ENCODE results near the gene S100A16. TPM values are rescaled to one million over a fixed set of nuclear protein-coding genes. Genes with fewer than 3 reads are reported as not detected.
A peak's percentile ranks its signal among the peaks of the same experiment; 100 is the strongest.

S100A16 gene
- total RNA-seq, 1 experiment from 2014 or later, result 14.6 TPM

DNA sequence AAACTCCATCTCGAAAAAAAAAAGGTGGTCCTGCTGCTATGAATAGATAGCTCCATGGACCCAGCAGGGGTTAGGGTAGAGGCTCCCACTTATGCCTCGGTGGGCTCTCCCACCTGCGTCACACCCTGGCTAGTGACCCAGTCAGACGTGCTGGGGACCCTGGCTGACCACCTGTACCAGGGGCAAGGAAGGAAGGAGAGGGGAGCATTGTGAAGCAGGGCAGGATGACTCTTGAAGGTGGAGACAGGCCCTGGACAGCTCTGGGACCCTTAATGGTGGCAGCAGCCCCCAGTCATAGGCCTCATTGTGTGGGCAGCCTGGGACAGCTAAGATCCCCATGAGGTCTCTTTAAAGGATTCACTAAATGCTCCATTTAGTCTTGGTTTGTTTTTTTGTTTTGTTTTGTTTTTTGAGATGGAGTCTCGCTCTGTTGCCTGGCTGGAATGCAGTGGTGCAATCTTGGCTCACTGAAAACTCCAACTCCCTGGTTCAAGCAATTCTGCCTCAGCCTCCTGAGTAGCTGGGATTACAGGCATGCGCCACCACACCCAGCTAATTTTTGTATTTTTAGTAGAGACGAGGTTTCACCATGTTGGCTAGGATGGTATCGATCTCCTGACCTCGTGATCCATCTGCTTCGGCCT is 35.2 kb upstream of the S100A16 start (continued):
- TF ChIP-seq, protein P1, sequence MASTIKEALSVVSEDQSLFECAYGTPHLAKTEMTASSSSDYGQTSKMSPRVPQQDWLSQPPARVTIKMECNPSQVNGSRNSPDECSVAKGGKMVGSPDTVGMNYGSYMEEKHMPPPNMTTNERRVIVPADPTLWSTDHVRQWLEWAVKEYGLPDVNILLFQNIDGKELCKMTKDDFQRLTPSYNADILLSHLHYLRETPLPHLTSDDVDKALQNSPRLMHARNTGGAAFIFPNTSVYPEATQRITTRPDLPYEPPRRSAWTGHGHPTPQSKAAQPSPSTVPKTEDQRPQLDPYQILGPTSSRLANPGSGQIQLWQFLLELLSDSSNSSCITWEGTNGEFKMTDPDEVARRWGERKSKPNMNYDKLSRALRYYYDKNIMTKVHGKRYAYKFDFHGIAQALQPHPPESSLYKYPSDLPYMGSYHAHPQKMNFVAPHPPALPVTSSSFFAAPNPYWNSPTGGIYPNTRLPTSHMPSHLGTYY (CRISPR knock-in tag; IDR thresholded peaks at IDR 0.05), result 0 out of 2 replicates have a peak, but pooled peaks have one; percentile 2
- peak; percentile 79 for TF ChIP-seq NFATC4 (CRISPR knock-in tag; IDR thresholded peaks at IDR 0.05)
- TF ChIP-seq, protein P2, sequence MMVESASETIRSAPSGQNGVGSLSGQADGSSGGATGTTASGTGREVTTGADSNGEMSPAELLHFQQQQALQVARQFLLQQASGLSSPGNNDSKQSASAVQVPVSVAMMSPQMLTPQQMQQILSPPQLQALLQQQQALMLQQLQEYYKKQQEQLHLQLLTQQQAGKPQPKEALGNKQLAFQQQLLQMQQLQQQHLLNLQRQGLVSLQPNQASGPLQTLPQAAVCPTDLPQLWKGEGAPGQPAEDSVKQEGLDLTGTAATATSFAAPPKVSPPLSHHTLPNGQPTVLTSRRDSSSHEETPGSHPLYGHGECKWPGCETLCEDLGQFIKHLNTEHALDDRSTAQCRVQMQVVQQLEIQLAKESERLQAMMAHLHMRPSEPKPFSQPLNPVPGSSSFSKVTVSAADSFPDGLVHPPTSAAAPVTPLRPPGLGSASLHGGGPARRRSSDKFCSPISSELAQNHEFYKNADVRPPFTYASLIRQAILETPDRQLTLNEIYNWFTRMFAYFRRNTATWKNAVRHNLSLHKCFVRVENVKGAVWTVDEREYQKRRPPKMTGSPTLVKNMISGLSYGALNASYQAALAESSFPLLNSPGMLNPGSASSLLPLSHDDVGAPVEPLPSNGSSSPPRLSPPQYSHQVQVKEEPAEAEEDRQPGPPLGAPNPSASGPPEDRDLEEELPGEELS (CRISPR knock-in tag; IDR thresholded peaks at IDR 0.05), result no peak
- TF ChIP-seq, protein P3, sequence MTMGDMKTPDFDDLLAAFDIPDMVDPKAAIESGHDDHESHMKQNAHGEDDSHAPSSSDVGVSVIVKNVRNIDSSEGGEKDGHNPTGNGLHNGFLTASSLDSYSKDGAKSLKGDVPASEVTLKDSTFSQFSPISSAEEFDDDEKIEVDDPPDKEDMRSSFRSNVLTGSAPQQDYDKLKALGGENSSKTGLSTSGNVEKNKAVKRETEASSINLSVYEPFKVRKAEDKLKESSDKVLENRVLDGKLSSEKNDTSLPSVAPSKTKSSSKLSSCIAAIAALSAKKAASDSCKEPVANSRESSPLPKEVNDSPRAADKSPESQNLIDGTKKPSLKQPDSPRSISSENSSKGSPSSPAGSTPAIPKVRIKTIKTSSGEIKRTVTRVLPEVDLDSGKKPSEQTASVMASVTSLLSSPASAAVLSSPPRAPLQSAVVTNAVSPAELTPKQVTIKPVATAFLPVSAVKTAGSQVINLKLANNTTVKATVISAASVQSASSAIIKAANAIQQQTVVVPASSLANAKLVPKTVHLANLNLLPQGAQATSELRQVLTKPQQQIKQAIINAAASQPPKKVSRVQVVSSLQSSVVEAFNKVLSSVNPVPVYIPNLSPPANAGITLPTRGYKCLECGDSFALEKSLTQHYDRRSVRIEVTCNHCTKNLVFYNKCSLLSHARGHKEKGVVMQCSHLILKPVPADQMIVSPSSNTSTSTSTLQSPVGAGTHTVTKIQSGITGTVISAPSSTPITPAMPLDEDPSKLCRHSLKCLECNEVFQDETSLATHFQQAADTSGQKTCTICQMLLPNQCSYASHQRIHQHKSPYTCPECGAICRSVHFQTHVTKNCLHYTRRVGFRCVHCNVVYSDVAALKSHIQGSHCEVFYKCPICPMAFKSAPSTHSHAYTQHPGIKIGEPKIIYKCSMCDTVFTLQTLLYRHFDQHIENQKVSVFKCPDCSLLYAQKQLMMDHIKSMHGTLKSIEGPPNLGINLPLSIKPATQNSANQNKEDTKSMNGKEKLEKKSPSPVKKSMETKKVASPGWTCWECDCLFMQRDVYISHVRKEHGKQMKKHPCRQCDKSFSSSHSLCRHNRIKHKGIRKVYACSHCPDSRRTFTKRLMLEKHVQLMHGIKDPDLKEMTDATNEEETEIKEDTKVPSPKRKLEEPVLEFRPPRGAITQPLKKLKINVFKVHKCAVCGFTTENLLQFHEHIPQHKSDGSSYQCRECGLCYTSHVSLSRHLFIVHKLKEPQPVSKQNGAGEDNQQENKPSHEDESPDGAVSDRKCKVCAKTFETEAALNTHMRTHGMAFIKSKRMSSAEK (CRISPR knock-in tag; IDR thresholded peaks at IDR 0.05; ENCODE audit: borderline replicate concordance), result no peak
- peak; percentile 28; the same call in 1 of the 2 replicates for TF ChIP-seq ZNF416 (CRISPR knock-in tag; IDR thresholded peaks at IDR 0.05)
- TF ChIP-seq, protein P4, sequence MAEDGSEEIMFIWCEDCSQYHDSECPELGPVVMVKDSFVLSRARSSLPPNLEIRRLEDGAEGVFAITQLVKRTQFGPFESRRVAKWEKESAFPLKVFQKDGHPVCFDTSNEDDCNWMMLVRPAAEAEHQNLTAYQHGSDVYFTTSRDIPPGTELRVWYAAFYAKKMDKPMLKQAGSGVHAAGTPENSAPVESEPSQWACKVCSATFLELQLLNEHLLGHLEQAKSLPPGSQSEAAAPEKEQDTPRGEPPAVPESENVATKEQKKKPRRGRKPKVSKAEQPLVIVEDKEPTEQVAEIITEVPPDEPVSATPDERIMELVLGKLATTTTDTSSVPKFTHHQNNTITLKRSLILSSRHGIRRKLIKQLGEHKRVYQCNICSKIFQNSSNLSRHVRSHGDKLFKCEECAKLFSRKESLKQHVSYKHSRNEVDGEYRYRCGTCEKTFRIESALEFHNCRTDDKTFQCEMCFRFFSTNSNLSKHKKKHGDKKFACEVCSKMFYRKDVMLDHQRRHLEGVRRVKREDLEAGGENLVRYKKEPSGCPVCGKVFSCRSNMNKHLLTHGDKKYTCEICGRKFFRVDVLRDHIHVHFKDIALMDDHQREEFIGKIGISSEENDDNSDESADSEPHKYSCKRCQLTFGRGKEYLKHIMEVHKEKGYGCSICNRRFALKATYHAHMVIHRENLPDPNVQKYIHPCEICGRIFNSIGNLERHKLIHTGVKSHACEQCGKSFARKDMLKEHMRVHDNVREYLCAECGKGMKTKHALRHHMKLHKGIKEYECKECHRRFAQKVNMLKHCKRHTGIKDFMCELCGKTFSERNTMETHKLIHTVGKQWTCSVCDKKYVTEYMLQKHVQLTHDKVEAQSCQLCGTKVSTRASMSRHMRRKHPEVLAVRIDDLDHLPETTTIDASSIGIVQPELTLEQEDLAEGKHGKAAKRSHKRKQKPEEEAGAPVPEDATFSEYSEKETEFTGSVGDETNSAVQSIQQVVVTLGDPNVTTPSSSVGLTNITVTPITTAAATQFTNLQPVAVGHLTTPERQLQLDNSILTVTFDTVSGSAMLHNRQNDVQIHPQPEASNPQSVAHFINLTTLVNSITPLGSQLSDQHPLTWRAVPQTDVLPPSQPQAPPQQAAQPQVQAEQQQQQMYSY (CRISPR knock-in tag; IDR thresholded peaks at IDR 0.05), result no peak
- no peak for TF ChIP-seq FOXP1 (CRISPR knock-in tag; IDR thresholded peaks at IDR 0.05; ENCODE audit: borderline replicate concordance)

DNA sequence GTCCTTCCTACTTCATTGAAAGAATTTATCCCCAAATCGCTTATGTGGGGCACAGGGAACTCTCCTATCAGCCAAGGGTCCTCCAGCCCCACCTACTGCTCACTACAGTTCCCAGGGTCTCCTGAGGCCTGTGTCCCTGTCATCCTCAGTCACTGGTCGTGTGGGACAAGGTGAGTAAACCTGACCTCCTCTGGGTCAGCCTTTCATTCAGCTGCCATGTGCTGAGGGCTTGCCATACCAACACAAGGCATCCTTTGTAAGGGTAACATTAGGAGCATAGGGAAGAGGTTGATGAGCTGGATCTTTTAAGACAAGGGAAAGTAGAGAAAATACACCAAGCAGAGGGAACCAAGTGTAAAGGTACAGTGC is 34.4 kb upstream of the S100A16 start:
- no peaks in the 10 kb centered on the region for H3K9me3 Mint-ChIP-seq
- TF ChIP-seq, protein P5, sequence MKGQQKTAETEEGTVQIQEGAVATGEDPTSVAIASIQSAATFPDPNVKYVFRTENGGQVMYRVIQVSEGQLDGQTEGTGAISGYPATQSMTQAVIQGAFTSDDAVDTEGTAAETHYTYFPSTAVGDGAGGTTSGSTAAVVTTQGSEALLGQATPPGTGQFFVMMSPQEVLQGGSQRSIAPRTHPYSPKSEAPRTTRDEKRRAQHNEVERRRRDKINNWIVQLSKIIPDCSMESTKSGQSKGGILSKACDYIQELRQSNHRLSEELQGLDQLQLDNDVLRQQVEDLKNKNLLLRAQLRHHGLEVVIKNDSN (CRISPR knock-in tag; IDR thresholded peaks at IDR 0.05), result no peak
- TF ChIP-seq, protein P6, sequence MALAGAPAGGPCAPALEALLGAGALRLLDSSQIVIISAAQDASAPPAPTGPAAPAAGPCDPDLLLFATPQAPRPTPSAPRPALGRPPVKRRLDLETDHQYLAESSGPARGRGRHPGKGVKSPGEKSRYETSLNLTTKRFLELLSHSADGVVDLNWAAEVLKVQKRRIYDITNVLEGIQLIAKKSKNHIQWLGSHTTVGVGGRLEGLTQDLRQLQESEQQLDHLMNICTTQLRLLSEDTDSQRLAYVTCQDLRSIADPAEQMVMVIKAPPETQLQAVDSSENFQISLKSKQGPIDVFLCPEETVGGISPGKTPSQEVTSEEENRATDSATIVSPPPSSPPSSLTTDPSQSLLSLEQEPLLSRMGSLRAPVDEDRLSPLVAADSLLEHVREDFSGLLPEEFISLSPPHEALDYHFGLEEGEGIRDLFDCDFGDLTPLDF (CRISPR knock-in tag; IDR thresholded peaks at IDR 0.05), result peak; percentile 54; the same call in 1 of the 2 replicates
- TF ChIP-seq, protein P7, sequence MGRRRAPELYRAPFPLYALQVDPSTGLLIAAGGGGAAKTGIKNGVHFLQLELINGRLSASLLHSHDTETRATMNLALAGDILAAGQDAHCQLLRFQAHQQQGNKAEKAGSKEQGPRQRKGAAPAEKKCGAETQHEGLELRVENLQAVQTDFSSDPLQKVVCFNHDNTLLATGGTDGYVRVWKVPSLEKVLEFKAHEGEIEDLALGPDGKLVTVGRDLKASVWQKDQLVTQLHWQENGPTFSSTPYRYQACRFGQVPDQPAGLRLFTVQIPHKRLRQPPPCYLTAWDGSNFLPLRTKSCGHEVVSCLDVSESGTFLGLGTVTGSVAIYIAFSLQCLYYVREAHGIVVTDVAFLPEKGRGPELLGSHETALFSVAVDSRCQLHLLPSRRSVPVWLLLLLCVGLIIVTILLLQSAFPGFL (CRISPR knock-in tag; IDR thresholded peaks at IDR 0.05; ENCODE audit: borderline replicate concordance), result no peak
- no peak for TF ChIP-seq SP1 (CRISPR knock-in tag; conservative IDR thresholded peaks at IDR 0.05)
- 0 out of 2 replicates have a peak, but pooled peaks have one; percentile 27 for TF ChIP-seq TEAD1 (CRISPR knock-in tag; IDR thresholded peaks at IDR 0.05)
- TF ChIP-seq, protein P8, sequence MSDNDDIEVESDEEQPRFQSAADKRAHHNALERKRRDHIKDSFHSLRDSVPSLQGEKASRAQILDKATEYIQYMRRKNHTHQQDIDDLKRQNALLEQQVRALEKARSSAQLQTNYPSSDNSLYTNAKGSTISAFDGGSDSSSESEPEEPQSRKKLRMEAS (CRISPR knock-in tag; IDR thresholded peaks at IDR 0.05), result no peak
- TF ChIP-seq, protein P9, sequence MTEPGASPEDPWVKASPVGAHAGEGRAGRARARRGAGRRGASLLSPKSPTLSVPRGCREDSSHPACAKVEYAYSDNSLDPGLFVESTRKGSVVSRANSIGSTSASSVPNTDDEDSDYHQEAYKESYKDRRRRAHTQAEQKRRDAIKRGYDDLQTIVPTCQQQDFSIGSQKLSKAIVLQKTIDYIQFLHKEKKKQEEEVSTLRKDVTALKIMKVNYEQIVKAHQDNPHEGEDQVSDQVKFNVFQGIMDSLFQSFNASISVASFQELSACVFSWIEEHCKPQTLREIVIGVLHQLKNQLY (CRISPR knock-in tag; IDR thresholded peaks at IDR 0.05), result no peak
- TF ChIP-seq, protein P10, sequence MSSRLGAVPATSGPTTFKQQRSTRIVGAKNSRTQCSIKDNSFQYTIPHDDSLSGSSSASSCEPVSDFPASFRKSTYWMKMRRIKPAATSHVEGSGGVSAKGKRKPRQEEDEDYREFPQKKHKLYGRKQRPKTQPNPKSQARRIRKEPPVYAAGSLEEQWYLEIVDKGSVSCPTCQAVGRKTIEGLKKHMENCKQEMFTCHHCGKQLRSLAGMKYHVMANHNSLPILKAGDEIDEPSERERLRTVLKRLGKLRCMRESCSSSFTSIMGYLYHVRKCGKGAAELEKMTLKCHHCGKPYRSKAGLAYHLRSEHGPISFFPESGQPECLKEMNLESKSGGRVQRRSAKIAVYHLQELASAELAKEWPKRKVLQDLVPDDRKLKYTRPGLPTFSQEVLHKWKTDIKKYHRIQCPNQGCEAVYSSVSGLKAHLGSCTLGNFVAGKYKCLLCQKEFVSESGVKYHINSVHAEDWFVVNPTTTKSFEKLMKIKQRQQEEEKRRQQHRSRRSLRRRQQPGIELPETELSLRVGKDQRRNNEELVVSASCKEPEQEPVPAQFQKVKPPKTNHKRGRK (CRISPR knock-in tag; IDR thresholded peaks at IDR 0.05; ENCODE audit: borderline replicate concordance), result no peak
- no peaks in the 10 kb centered on the region for H3K27me3 Mint-ChIP-seq (ENCODE audit: low read depth)
- ATAC-seq (peak; percentile 80), DNase-seq (ENCODE audit: low spot score) (no peak)
- ChIA-PET CTCF (interaction anchor here (0.5 to 2.2 kb wide), 9 partner anchors 13 to 320 kb away, joined by 3 to 12 read pairs (median 4); partner anchors contain the start of genes CHTOP, CREB3L4 and S100A13), POLR2A (interaction anchor here (1.0 to 3.4 kb wide), 2 partner anchors 13 kb away, joined by 5 to 14 read pairs; partner anchors contain the start of gene CHTOP)
- H3K27ac Mint-ChIP-seq, result peak overlapping the region; percentile 94
- H3K4me3 Mint-ChIP-seq, result no peak overlapping the region
- H3K36me3 Mint-ChIP-seq, result peaks cover 37% of the 10 kb centered on the region
- H3K4me1 Mint-ChIP-seq, result peaks cover 8% of the 10 kb centered on the region

All from WTC11 (cell line).